Measurements from ENCODE around the gene PPEF1.
A peak's percentile ranks its signal among the peaks of the same experiment; 100 is the strongest.

The PPEF1 gene

GRCh38 chrX:18692541-18692940, 14.9 kb upstream of the PPEF1 start:
- no peak for DNase-seq
- no peak overlapping the region for H3K4me3 ChIP-seq (ENCODE audit: low read depth, low read length)
- in situ Hi-C loops (cut with HindIII; ENCODE audit: low pct_ligation_motif_present, low sequenced_read_pairs), result no loop called here
- no peak for TF ChIP-seq CTCF (IDR thresholded peaks at IDR 0.05; ENCODE audit: low read depth, low read length, missing control alignments)
- no peaks in the 10 kb centered on the region for H3K27me3 ChIP-seq (replicated peaks)
- H3K36me3 ChIP-seq (replicated peaks), result no peaks in the 10 kb centered on the region
- no peak overlapping the region for H3K27ac ChIP-seq

- H3K36me3 ChIP-seq (replicated peaks), result no peaks in the 10 kb centered on the region
- no peak overlapping the region for H3K27ac ChIP-seq
- no peak for DNase-seq
- in situ Hi-C loops (cut with HindIII; ENCODE audit: low pct_ligation_motif_present, low sequenced_read_pairs), result no loop called here
- no peak overlapping the region for H3K4me3 ChIP-seq (ENCODE audit: low read depth, low read length)
- no peaks in the 10 kb centered on the region for H3K27me3 ChIP-seq (replicated peaks)
- TF ChIP-seq CTCF (IDR thresholded peaks at IDR 0.05; ENCODE audit: low read depth, low read length, missing control alignments), result no peak
Measured at GRCh38 chrX:18696653-18697052, 10.8 kb upstream of the PPEF1 start.

- no peaks in the 10 kb centered on the region for H3K27me3 ChIP-seq (replicated peaks)
- H3K36me3 ChIP-seq (replicated peaks), result no peaks in the 10 kb centered on the region
- no peak for DNase-seq
- no peak for TF ChIP-seq CTCF (IDR thresholded peaks at IDR 0.05; ENCODE audit: low read depth, low read length, missing control alignments)
- no peak overlapping the region for H3K4me3 ChIP-seq (ENCODE audit: low read depth, low read length)
- no peak overlapping the region for H3K27ac ChIP-seq
- in situ Hi-C loops (cut with HindIII; ENCODE audit: low pct_ligation_motif_present, low sequenced_read_pairs), result no loop called here
Measured at GRCh38 chrX:18698737-18699650, 8.5 kb upstream of the PPEF1 start.

GRCh38 chrX:18701621-18702361, 5.7 kb upstream of the PPEF1 start:
- Histone ChIP-seq H3K36me3 (replicated peaks) (no peaks in the 10 kb centered on the region), H3K27me3 (replicated peaks) (no peaks in the 10 kb centered on the region), H3K27ac (no peak overlapping the region), H3K4me3 (ENCODE audit: low read depth, low read length) (no peak overlapping the region)
- TF ChIP-seq CTCF (IDR thresholded peaks at IDR 0.05; ENCODE audit: low read depth, low read length, missing control alignments), result no peak
- DNase-seq, result peak; percentile 40
- in situ Hi-C loops (cut with HindIII; ENCODE audit: low pct_ligation_motif_present, low sequenced_read_pairs), result no loop called here

GRCh38 chrX:18702362-18703195, 4.9 kb upstream of the PPEF1 start:
- peak; percentile 37 for DNase-seq
- H3K4me3 ChIP-seq (ENCODE audit: low read depth, low read length), result no peak overlapping the region
- H3K27ac ChIP-seq, result peak overlapping the region; percentile 11
- TF ChIP-seq CTCF (IDR thresholded peaks at IDR 0.05; ENCODE audit: low read depth, low read length, missing control alignments), result no peak
- no peaks in the 10 kb centered on the region for H3K27me3 ChIP-seq (replicated peaks)
- no peaks in the 10 kb centered on the region for H3K36me3 ChIP-seq (replicated peaks)
- in situ Hi-C loops (cut with HindIII; ENCODE audit: low pct_ligation_motif_present, low sequenced_read_pairs), result no loop called here

Data from brain microvascular endothelial cell (primary cell).